Measurements from ENCODE around the gene COX11. TPM values are rescaled to one million over a fixed set of nuclear protein-coding genes. Genes with fewer than 3 reads are reported as not detected.

COX11 gene
- polyA plus RNA-seq, 1 donor (not counting 4 experiments of a cell fraction or from before 2014, with no cell fraction given) = 36.3 TPM

DNA sequence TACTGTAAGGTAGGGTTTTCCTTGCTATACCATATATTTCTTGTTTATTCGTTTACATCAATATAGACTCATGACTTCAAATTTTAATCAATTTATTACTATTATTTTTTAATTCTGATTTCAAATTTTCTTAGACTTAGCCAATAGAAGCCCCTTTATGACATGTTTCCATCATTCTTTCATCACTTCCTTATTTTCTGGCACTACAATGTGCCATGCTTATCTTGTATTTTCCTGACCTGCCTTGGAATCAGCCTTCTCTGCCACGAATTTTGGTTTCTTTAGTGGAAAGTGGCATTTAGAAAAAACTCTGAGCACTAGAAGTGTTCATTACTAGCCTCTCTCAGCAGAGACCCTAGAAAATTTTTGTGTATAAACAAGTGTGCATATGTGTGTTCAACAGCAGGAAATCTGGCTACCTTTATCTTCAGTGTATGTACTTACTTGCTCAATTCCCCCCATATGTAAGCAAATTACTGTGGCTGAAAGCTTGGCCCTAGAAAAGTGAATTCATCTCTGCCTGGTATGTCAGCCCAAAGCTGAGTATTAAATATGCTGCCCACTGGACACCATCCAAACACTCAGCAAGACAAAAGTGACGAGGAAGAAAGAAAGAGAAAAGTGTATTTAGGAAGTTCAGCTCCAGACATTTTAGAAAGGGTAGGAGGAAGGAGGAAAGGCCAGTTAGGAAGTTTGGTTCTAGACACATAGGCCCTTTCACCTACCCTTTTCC, 4.1 kb upstream of the COX11 start:
- H3K27me3 ChIP-seq (ENCODE audit: control insufficient read depth, extremely low read depth, insufficient read depth, low read length) = no peaks in the 10 kb centered on the region

DNA sequence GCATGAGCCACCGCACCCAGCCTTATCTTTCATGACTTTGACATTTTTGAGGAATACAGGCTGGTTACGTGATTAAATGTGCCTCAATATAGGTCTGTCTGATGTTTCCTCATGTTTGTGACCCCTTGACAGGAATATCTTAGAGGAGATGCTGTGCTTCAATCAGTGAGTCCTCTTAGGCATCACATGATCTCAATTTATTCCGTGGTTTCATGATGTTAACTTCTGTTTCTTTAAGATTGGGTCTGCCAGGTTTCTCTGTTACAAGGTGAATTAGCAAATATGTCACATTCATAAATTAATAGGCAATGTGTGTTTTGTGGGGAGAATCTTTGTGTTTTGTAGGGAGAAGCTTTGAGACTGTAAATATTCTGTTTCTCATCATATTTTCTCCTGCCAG, 3.4 kb upstream of the COX11 start:
- FAIRE-seq (no peak), DNase-seq (ENCODE audit: low read depth, low spot score) (no peak)
- Histone ChIP-seq H4K20me1 (ENCODE audit: control insufficient read depth, extremely low read depth, insufficient read depth, low read length) (no peaks in the 10 kb centered on the region), H3K27ac (ENCODE audit: control insufficient read depth, insufficient read depth, low read length) (no peak overlapping the region), H3K27me3 (ENCODE audit: control insufficient read depth, extremely low read depth, insufficient read depth, low read length) (no peaks in the 10 kb centered on the region), H3K4me1 (ENCODE audit: control insufficient read depth, extremely low read depth, insufficient read depth, low read length) (peaks cover 13% of the 10 kb centered on the region), H3K9me1 (ENCODE audit: control insufficient read depth, extremely low read depth, insufficient read depth, low read length) (no peaks in the 10 kb centered on the region), H3K4me3 (ENCODE audit: control insufficient read depth in 2 of 3, extremely low read depth in 1 of 3, insufficient read depth in 2 of 3, low read depth in 1 of 3, low read length in 3 of 3) (no peak overlapping the region), H3K79me2 (ENCODE audit: control insufficient read depth, insufficient read depth, low read length) (peaks cover 28% of the 10 kb centered on the region), H3K36me3 (ENCODE audit: control insufficient read depth in 2 of 2, extremely low read depth in 1 of 2, insufficient read depth in 2 of 2, low read length in 2 of 2) (no peaks in the 10 kb centered on the region), H3K4me2 (ENCODE audit: control insufficient read depth, extremely low read depth, insufficient read depth, low read depth, low read length) (no peak overlapping the region), H3K9me3 (ENCODE audit: control insufficient read depth, low read depth, low read length) (no peaks in the 10 kb centered on the region), H2AFZ (ENCODE audit: control insufficient read depth, low read length) (no peak overlapping the region), H3K9ac (ENCODE audit: control insufficient read depth, extremely low read depth, insufficient read depth, low read length) (no peak overlapping the region)
- dilution Hi-C loops (cut with MboI; ENCODE audit: extremely low pct_ligation_motif_present, low sequenced_read_pairs) = no loop called here
- TF ChIP-seq, protein P1, sequence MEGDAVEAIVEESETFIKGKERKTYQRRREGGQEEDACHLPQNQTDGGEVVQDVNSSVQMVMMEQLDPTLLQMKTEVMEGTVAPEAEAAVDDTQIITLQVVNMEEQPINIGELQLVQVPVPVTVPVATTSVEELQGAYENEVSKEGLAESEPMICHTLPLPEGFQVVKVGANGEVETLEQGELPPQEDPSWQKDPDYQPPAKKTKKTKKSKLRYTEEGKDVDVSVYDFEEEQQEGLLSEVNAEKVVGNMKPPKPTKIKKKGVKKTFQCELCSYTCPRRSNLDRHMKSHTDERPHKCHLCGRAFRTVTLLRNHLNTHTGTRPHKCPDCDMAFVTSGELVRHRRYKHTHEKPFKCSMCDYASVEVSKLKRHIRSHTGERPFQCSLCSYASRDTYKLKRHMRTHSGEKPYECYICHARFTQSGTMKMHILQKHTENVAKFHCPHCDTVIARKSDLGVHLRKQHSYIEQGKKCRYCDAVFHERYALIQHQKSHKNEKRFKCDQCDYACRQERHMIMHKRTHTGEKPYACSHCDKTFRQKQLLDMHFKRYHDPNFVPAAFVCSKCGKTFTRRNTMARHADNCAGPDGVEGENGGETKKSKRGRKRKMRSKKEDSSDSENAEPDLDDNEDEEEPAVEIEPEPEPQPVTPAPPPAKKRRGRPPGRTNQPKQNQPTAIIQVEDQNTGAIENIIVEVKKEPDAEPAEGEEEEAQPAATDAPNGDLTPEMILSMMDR (optimal IDR thresholded peaks at IDR 0.05 in 1 of 3, IDR thresholded peaks at IDR 0.05 in 1 of 3, conservative IDR thresholded peaks at IDR 0.05 in 1 of 3; ENCODE audit: extremely low read depth in 1 of 3, insufficient read depth in 2 of 3, low read length in 3 of 3) = no peak
- TF ChIP-seq EZH2 (IDR thresholded peaks at IDR 0.05; ENCODE audit: low read length) = no peak

More for the DNA sequence above, 4.1 kb upstream of the COX11 start:
- Histone ChIP-seq H3K4me1 (ENCODE audit: control insufficient read depth, extremely low read depth, insufficient read depth, low read length) (peaks cover 9% of the 10 kb centered on the region), H3K79me2 (ENCODE audit: control insufficient read depth, insufficient read depth, low read length) (peaks cover 22% of the 10 kb centered on the region), H3K9me3 (ENCODE audit: control insufficient read depth, low read depth, low read length) (no peaks in the 10 kb centered on the region), H3K9me1 (ENCODE audit: control insufficient read depth, extremely low read depth, insufficient read depth, low read length) (no peaks in the 10 kb centered on the region), H3K4me2 (ENCODE audit: control insufficient read depth, extremely low read depth, insufficient read depth, low read depth, low read length) (no peak overlapping the region), H2AFZ (ENCODE audit: control insufficient read depth, low read length) (no peak overlapping the region), H4K20me1 (ENCODE audit: control insufficient read depth, extremely low read depth, insufficient read depth, low read length) (no peaks in the 10 kb centered on the region), H3K4me3 (ENCODE audit: control insufficient read depth in 2 of 3, extremely low read depth in 1 of 3, insufficient read depth in 2 of 3, low read depth in 1 of 3, low read length in 3 of 3) (no peak overlapping the region), H3K36me3 (ENCODE audit: control insufficient read depth in 2 of 2, extremely low read depth in 1 of 2, insufficient read depth in 2 of 2, low read length in 2 of 2) (no peaks in the 10 kb centered on the region), H3K27ac (ENCODE audit: control insufficient read depth, insufficient read depth, low read length) (no peak overlapping the region), H3K9ac (ENCODE audit: control insufficient read depth, extremely low read depth, insufficient read depth, low read length) (no peak overlapping the region)
- no peak for FAIRE-seq
- DNase-seq (ENCODE audit: low read depth, low spot score) = no peak
- dilution Hi-C loops (cut with MboI; ENCODE audit: extremely low pct_ligation_motif_present, low sequenced_read_pairs) = no loop called here
- TF ChIP-seq, protein P1 (optimal IDR thresholded peaks at IDR 0.05 in 1 of 3, IDR thresholded peaks at IDR 0.05 in 1 of 3, conservative IDR thresholded peaks at IDR 0.05 in 1 of 3; ENCODE audit: extremely low read depth in 1 of 3, insufficient read depth in 2 of 3, low read length in 3 of 3) = no peak
- TF ChIP-seq EZH2 (IDR thresholded peaks at IDR 0.05; ENCODE audit: low read length) = no peak

All from keratinocyte (primary cell).